Activated CD8-positive, alpha-beta memory T cell treated with anti-CD3 and anti-CD28 coated beads, Interleukin-2, amount 50 U/mL, for 4 hours (primary cell): ENCODE measurements around the gene TIMP2.
"Not testable (repeated sequence)": the region's sequence is repeated elsewhere in the genome, so short reads cannot be mapped to it uniquely, and the experiment has no call there.

ENCODE experiments used
- DNase-seq: peaks from one replicate; pipeline ENCODE4 v3.0.0-alpha.2; 2020

Gene TIMP2

GRCh38 chr17:78925234-78925633 is at the start of gene TIMP2:
TSS of gene TIMP2 (minus strand) at chr17:78925387. CDS start at chr17:78925088, 299 bp downstream.
- peak; percentile 68 for DNase-seq

GRCh38 chr17:78973792-78974520 is 48.8 kb upstream of the TIMP2 start:
- no peak for DNase-seq

GRCh38 chr17:78973196-78973595 is 48.0 kb upstream of the TIMP2 start:
- DNase-seq, result no peak

- no peak for DNase-seq
These were observed 47.4 kb upstream of the TIMP2 start for GRCh38 chr17:78972507-78973105.

GRCh38 chr17:78971756-78972506 is 46.7 kb upstream of the TIMP2 start:
- DNase-seq, result no peak

GRCh38 chr17:78970834-78971755 is 45.9 kb upstream of the TIMP2 start:
- peak; percentile 82 for DNase-seq

GRCh38 chr17:78969865-78970264 is 44.7 kb upstream of the TIMP2 start:
- no peak for DNase-seq

- no peak for DNase-seq
These were observed 42.7 kb upstream of the TIMP2 start for GRCh38 chr17:78967782-78968362.

- DNase-seq, result no peak
These were observed 41.9 kb upstream of the TIMP2 start for GRCh38 chr17:78966910-78967600.

- no peak for DNase-seq
These were observed 41.1 kb upstream of the TIMP2 start for GRCh38 chr17:78966123-78966813.

- no peak for DNase-seq
These were observed 40.3 kb upstream of the TIMP2 start for GRCh38 chr17:78965491-78965924.

GRCh38 chr17:78963378-78963777 is 38.2 kb upstream of the TIMP2 start:
- no peak for DNase-seq

- DNase-seq, result not testable (repeated sequence)
These were observed 37.8 kb upstream of the TIMP2 start for GRCh38 chr17:78962984-78963348.

GRCh38 chr17:78962345-78962983 is 37.3 kb upstream of the TIMP2 start:
- DNase-seq, result no peak

GRCh38 chr17:78961571-78961970 is 36.4 kb upstream of the TIMP2 start:
- no peak for DNase-seq

- no peak for DNase-seq
These were observed 35.7 kb upstream of the TIMP2 start for GRCh38 chr17:78960928-78961327.

- no peak for DNase-seq
These were observed 34.6 kb upstream of the TIMP2 start for GRCh38 chr17:78959803-78960202.

- DNase-seq, result no peak
These were observed 33.5 kb upstream of the TIMP2 start for GRCh38 chr17:78958641-78959127.

GRCh38 chr17:78957128-78957527 is 31.9 kb upstream of the TIMP2 start:
- no peak for DNase-seq

GRCh38 chr17:78956254-78956653 is 31.1 kb upstream of the TIMP2 start:
- DNase-seq, result no peak
